GM21526 (cell line): Measurements from ENCODE around the gene TMED7.

ENCODE experiments used
- ATAC-seq: cut with Tn5 transposase; IDR thresholded peaks from one replicate; pipeline ENCODE4 v1.9.1; 2021; ENCODE audit warnings: moderate library complexity; ENCODE audit not compliant: unreplicated experiment, low FRiP score

The TMED7 gene

GRCh38 chr5:115585265-115585664, 40.6 kb downstream of the TMED7 start:
- no peak for ATAC-seq

- no peak for ATAC-seq
These were observed 41.3 kb downstream of the TMED7 start for GRCh38 chr5:115584501-115584900.

- no peak for ATAC-seq
These were observed 42.4 kb downstream of the TMED7 start for GRCh38 chr5:115583474-115583873.

GRCh38 chr5:115580941-115581340, 44.9 kb downstream of the TMED7 start:
- ATAC-seq, result no peak

- peak; percentile 46 for ATAC-seq
These were observed 46.1 kb downstream of the TMED7 start for GRCh38 chr5:115579747-115580173.

- no peak for ATAC-seq
These were observed 46.6 kb downstream of the TMED7 start for GRCh38 chr5:115579216-115579615.

- ATAC-seq, result peak; percentile 66
These were observed 47.2 kb downstream of the TMED7 start for GRCh38 chr5:115578657-115579056.

- no peak for ATAC-seq
These were observed 48.1 kb downstream of the TMED7 start for GRCh38 chr5:115577741-115578140.

GRCh38 chr5:115577329-115577728, 48.5 kb downstream of the TMED7 start:
- ATAC-seq, result no peak

GRCh38 chr5:115575167-115576070, 50.4 kb downstream of the TMED7 start:
- ATAC-seq, result peak; percentile 48

GRCh38 chr5:115573133-115573532, 52.7 kb downstream of the TMED7 start:
- ATAC-seq, result no peak

- no peak for ATAC-seq
These were observed 54.4 kb downstream of the TMED7 start for GRCh38 chr5:115571441-115571878.

- no peak for ATAC-seq
These were observed 57.2 kb downstream of the TMED7 start for GRCh38 chr5:115568668-115569067.

GRCh38 chr5:115565233-115565632, 60.6 kb downstream of the TMED7 start:
- no peak for ATAC-seq
